ENCODE results near the gene ZNF12.
A peak's percentile ranks its signal among the peaks of the same experiment; 100 is the strongest.

The ZNF12 gene

GRCh38 chr7:6709808-6710207, 3.1 kb upstream of the ZNF12 start:
- Histone ChIP-seq H4K8ac (ENCODE audit: low read depth, low read length) (no peak overlapping the region), H2AFZ (ENCODE audit: insufficient read depth, low read length, poor library complexity) (no peak overlapping the region), H3K14ac (ENCODE audit: low read length) (no peak overlapping the region), H2BK12ac (ENCODE audit: low read length) (no peak overlapping the region), H2BK5ac (ENCODE audit: low read depth, low read length, poor library complexity) (no peak overlapping the region), H4K91ac (ENCODE audit: low read depth, low read length) (no peak overlapping the region), H3K9me3 (ENCODE audit: insufficient read depth, low read depth, low read length) (peaks cover 3% of the 10 kb centered on the region), H3K4me3 (ENCODE audit: low read depth, low read length) (no peak overlapping the region), H3K4me2 (ENCODE audit: low read length) (no peak overlapping the region), H3K4me1 (ENCODE audit: control insufficient read depth in 1 of 2, insufficient read depth in 2 of 2, low read length in 2 of 2) (peaks cover 0 to 4% of the 10 kb centered on the region in 2 experiments), H4K12ac (ENCODE audit: low read depth, low read length) (no peak overlapping the region), H3K9ac (ENCODE audit: low read length) (no peak overlapping the region), H3K4ac (ENCODE audit: low read depth, low read length) (no peak overlapping the region), H3K23ac (ENCODE audit: low read length) (no peak overlapping the region), H3K27me3 (ENCODE audit: insufficient read depth, low read length) (no peaks in the 10 kb centered on the region), H3K18ac (ENCODE audit: low read length) (no peak overlapping the region), H3K79me1 (ENCODE audit: low read length) (peaks cover 9% of the 10 kb centered on the region), H3K36me3 (ENCODE audit: control insufficient read depth in 1 of 2, insufficient read depth in 2 of 2, low read length in 2 of 2) (peaks cover 2% of the 10 kb centered on the region in 2 experiments), H2BK120ac (ENCODE audit: insufficient read depth, low read length, poor library complexity) (no peak overlapping the region), H3K79me2 (ENCODE audit: control insufficient read depth, insufficient read depth, low read length, poor library complexity) (peaks cover 11% of the 10 kb centered on the region), H2AK5ac (ENCODE audit: low read length) (no peak overlapping the region), H3K27ac (ENCODE audit: low read depth, low read length) (no peak overlapping the region)
- DNase-seq, result no peak
- no CpG with 5 or more reads among the region's 6 CpGs for WGBS (ENCODE audit: extremely low coverage, insufficient coverage, insufficient read length)

- WGBS (ENCODE audit: extremely low coverage, insufficient coverage, insufficient read length), result no CpG with 5 or more reads among the region's 3 CpGs
- Histone ChIP-seq H3K79me2 (ENCODE audit: control insufficient read depth, insufficient read depth, low read length, poor library complexity) (peaks cover 11% of the 10 kb centered on the region), H2AK5ac (ENCODE audit: low read length) (no peak overlapping the region), H2BK120ac (ENCODE audit: insufficient read depth, low read length, poor library complexity) (no peak overlapping the region), H3K79me1 (ENCODE audit: low read length) (peaks cover 9% of the 10 kb centered on the region), H3K4ac (ENCODE audit: low read depth, low read length) (no peak overlapping the region), H3K4me3 (ENCODE audit: low read depth, low read length) (no peak overlapping the region), H3K9ac (ENCODE audit: low read length) (no peak overlapping the region), H3K4me1 (ENCODE audit: control insufficient read depth in 1 of 2, insufficient read depth in 2 of 2, low read length in 2 of 2) (peaks cover 0 to 4% of the 10 kb centered on the region in 2 experiments), H2AFZ (ENCODE audit: insufficient read depth, low read length, poor library complexity) (no peak overlapping the region), H3K36me3 (ENCODE audit: control insufficient read depth in 1 of 2, insufficient read depth in 2 of 2, low read length in 2 of 2) (peaks cover 9 to 10% of the 10 kb centered on the region in 2 experiments), H3K27me3 (ENCODE audit: insufficient read depth, low read length) (no peaks in the 10 kb centered on the region), H3K27ac (ENCODE audit: low read depth, low read length) (no peak overlapping the region), H3K9me3 (ENCODE audit: insufficient read depth, low read depth, low read length) (peaks cover 3% of the 10 kb centered on the region), H4K8ac (ENCODE audit: low read depth, low read length) (no peak overlapping the region), H3K18ac (ENCODE audit: low read length) (no peak overlapping the region), H4K91ac (ENCODE audit: low read depth, low read length) (no peak overlapping the region), H3K14ac (ENCODE audit: low read length) (no peak overlapping the region), H2BK5ac (ENCODE audit: low read depth, low read length, poor library complexity) (no peak overlapping the region), H3K23ac (ENCODE audit: low read length) (no peak overlapping the region), H2BK12ac (ENCODE audit: low read length) (no peak overlapping the region), H4K12ac (ENCODE audit: low read depth, low read length) (no peak overlapping the region), H3K4me2 (ENCODE audit: low read length) (no peak overlapping the region)
- DNase-seq, result no peak
Measured at GRCh38 chr7:6708304-6708703, 1.6 kb upstream of the ZNF12 start.

GRCh38 chr7:6705959-6706665, 635 bp downstream of the ZNF12 start:
- Histone ChIP-seq H3K79me1 (ENCODE audit: low read length) (peaks cover 9% of the 10 kb centered on the region), H4K91ac (ENCODE audit: low read depth, low read length) (peak overlapping the region; percentile 67), H3K18ac (ENCODE audit: low read length) (peak overlapping the region; percentile 53), H3K9ac (ENCODE audit: low read length) (peak overlapping the region; percentile 73), H2AK5ac (ENCODE audit: low read length) (peak overlapping the region; percentile 33), H2BK120ac (ENCODE audit: insufficient read depth, low read length, poor library complexity) (no peak overlapping the region), H3K4me3 (ENCODE audit: low read depth, low read length) (peak overlapping the region; percentile 84), H2BK12ac (ENCODE audit: low read length) (no peak overlapping the region), H2AFZ (ENCODE audit: insufficient read depth, low read length, poor library complexity) (peak overlapping the region; percentile 33), H3K27me3 (ENCODE audit: insufficient read depth, low read length) (no peaks in the 10 kb centered on the region), H4K12ac (ENCODE audit: low read depth, low read length) (peak overlapping the region; percentile 31), H4K8ac (ENCODE audit: low read depth, low read length) (peak overlapping the region; percentile 81), H3K14ac (ENCODE audit: low read length) (peak overlapping the region; percentile 60), H3K23ac (ENCODE audit: low read length) (peak overlapping the region; percentile 13), H3K36me3 (ENCODE audit: control insufficient read depth in 1 of 2, insufficient read depth in 2 of 2, low read length in 2 of 2) (peaks cover 20 to 24% of the 10 kb centered on the region in 2 experiments), H3K4ac (ENCODE audit: low read depth, low read length) (peak overlapping the region; percentile 12), H2BK5ac (ENCODE audit: low read depth, low read length, poor library complexity) (no peak overlapping the region), H3K4me2 (ENCODE audit: low read length) (peak overlapping the region; percentile 88), H3K9me3 (ENCODE audit: insufficient read depth, low read depth, low read length) (peaks cover 5% of the 10 kb centered on the region), H3K79me2 (ENCODE audit: control insufficient read depth, insufficient read depth, low read length, poor library complexity) (peaks cover 11% of the 10 kb centered on the region), H3K4me1 (ENCODE audit: control insufficient read depth in 1 of 2, insufficient read depth in 2 of 2, low read length in 2 of 2) (peaks cover 0 to 4% of the 10 kb centered on the region in 2 experiments), H3K27ac (ENCODE audit: low read depth, low read length) (no peak overlapping the region)
- DNase-seq, result peak; percentile 13 to 41
- no CpG with 5 or more reads among the region's 47 CpGs for WGBS (ENCODE audit: extremely low coverage, insufficient coverage, insufficient read length)

- Histone ChIP-seq H2BK12ac (ENCODE audit: low read length) (no peak overlapping the region), H3K36me3 (ENCODE audit: control insufficient read depth in 1 of 2, insufficient read depth in 2 of 2, low read length in 2 of 2) (peaks cover 33 to 55% of the 10 kb centered on the region in 2 experiments), H3K27ac (ENCODE audit: low read depth, low read length) (no peak overlapping the region), H2AFZ (ENCODE audit: insufficient read depth, low read length, poor library complexity) (no peak overlapping the region), H2AK5ac (ENCODE audit: low read length) (no peak overlapping the region), H3K9ac (ENCODE audit: low read length) (no peak overlapping the region), H3K4me1 (ENCODE audit: control insufficient read depth in 1 of 2, insufficient read depth in 2 of 2, low read length in 2 of 2) (peaks cover 0 to 2% of the 10 kb centered on the region in 2 experiments), H3K79me1 (ENCODE audit: low read length) (peaks cover 7% of the 10 kb centered on the region), H3K79me2 (ENCODE audit: control insufficient read depth, insufficient read depth, low read length, poor library complexity) (peaks cover 11% of the 10 kb centered on the region), H3K4me2 (ENCODE audit: low read length) (no peak overlapping the region), H2BK5ac (ENCODE audit: low read depth, low read length, poor library complexity) (no peak overlapping the region), H4K8ac (ENCODE audit: low read depth, low read length) (no peak overlapping the region), H3K23ac (ENCODE audit: low read length) (no peak overlapping the region), H3K27me3 (ENCODE audit: insufficient read depth, low read length) (no peaks in the 10 kb centered on the region), H3K18ac (ENCODE audit: low read length) (no peak overlapping the region), H4K91ac (ENCODE audit: low read depth, low read length) (no peak overlapping the region), H3K14ac (ENCODE audit: low read length) (no peak overlapping the region), H3K4ac (ENCODE audit: low read depth, low read length) (no peak overlapping the region), H3K9me3 (ENCODE audit: insufficient read depth, low read depth, low read length) (peaks cover 10% of the 10 kb centered on the region), H2BK120ac (ENCODE audit: insufficient read depth, low read length, poor library complexity) (no peak overlapping the region), H4K12ac (ENCODE audit: low read depth, low read length) (no peak overlapping the region), H3K4me3 (ENCODE audit: low read depth, low read length) (no peak overlapping the region)
- no CpG with 5 or more reads among the region's 1 CpG for WGBS (ENCODE audit: extremely low coverage, insufficient coverage, insufficient read length)
- no peak for DNase-seq
Measured at GRCh38 chr7:6701860-6702259, 4.9 kb downstream of the ZNF12 start.

All from trophoblast cell (in vitro differentiated cells and primary cell).